ENCODE data around the gene ONECUT3. TPM values are rescaled to one million over a fixed set of nuclear protein-coding genes. Genes with fewer than 3 reads are reported as not detected.

ONECUT3 gene
- polyA plus RNA-seq, 1 donor, result 1.6 TPM

GRCh38 chr19:1718420-1719291 lies 34.6 kb upstream of the ONECUT3 start:
- no peak for DNase-seq
- no peaks in the 10 kb centered on the region for H3K9me3 ChIP-seq (ENCODE audit: control insufficient read depth, low read depth, low read length)
- peaks cover 56% of the 10 kb centered on the region for H3K27me3 ChIP-seq (ENCODE audit: control insufficient read depth, insufficient read depth, low read length)
- no peak overlapping the region for H3K4me3 ChIP-seq (ENCODE audit: low read length)
- no peaks in the 10 kb centered on the region for H3K4me1 ChIP-seq (ENCODE audit: control insufficient read depth, insufficient read depth, low read length)
- H3K27ac ChIP-seq (ENCODE audit: low read length), result no peak overlapping the region
- WGBS (ENCODE audit: insufficient coverage, low lambda C conversion rate), result no CpG with 5 or more reads among the region's 50 CpGs
- no peaks in the 10 kb centered on the region for H3K36me3 ChIP-seq (ENCODE audit: control insufficient read depth, insufficient read depth, low read length)

- no peak for DNase-seq
Observed at GRCh38 chr19:1719519-1719918, 33.8 kb upstream of the ONECUT3 start.

GRCh38 chr19:1720237-1720636 lies 33.1 kb upstream of the ONECUT3 start:
- WGBS (ENCODE audit: insufficient coverage, low lambda C conversion rate), result no CpG with 5 or more reads among the region's 14 CpGs
- Histone ChIP-seq H3K27ac (ENCODE audit: low read length) (no peak overlapping the region), H3K4me3 (ENCODE audit: low read length) (no peak overlapping the region), H3K4me1 (ENCODE audit: control insufficient read depth, insufficient read depth, low read length) (no peaks in the 10 kb centered on the region), H3K9me3 (ENCODE audit: control insufficient read depth, low read depth, low read length) (peaks cover 4% of the 10 kb centered on the region), H3K36me3 (ENCODE audit: control insufficient read depth, insufficient read depth, low read length) (no peaks in the 10 kb centered on the region), H3K27me3 (ENCODE audit: control insufficient read depth, insufficient read depth, low read length) (peaks cover 65% of the 10 kb centered on the region)
- DNase-seq, result no peak

More at GRCh38 chr19:1719519-1719918, 33.8 kb upstream of the ONECUT3 start:
- H3K27ac ChIP-seq (ENCODE audit: low read length), result no peak overlapping the region
- no peaks in the 10 kb centered on the region for H3K4me1 ChIP-seq (ENCODE audit: control insufficient read depth, insufficient read depth, low read length)
- H3K4me3 ChIP-seq (ENCODE audit: low read length), result no peak overlapping the region
- peaks cover 58% of the 10 kb centered on the region for H3K27me3 ChIP-seq (ENCODE audit: control insufficient read depth, insufficient read depth, low read length)
- WGBS (ENCODE audit: insufficient coverage, low lambda C conversion rate), result no CpG with 5 or more reads among the region's 5 CpGs
- H3K9me3 ChIP-seq (ENCODE audit: control insufficient read depth, low read depth, low read length), result peaks cover 2% of the 10 kb centered on the region
- no peaks in the 10 kb centered on the region for H3K36me3 ChIP-seq (ENCODE audit: control insufficient read depth, insufficient read depth, low read length)

GRCh38 chr19:1725100-1726064 lies 27.9 kb upstream of the ONECUT3 start:
- no peaks in the 10 kb centered on the region for H3K36me3 ChIP-seq (ENCODE audit: control insufficient read depth, insufficient read depth, low read length)
- H3K27me3 ChIP-seq (ENCODE audit: control insufficient read depth, insufficient read depth, low read length), result peaks cover 75% of the 10 kb centered on the region
- WGBS (ENCODE audit: insufficient coverage, low lambda C conversion rate), result no CpG with 5 or more reads among the region's 90 CpGs
- peaks cover 3% of the 10 kb centered on the region for H3K4me1 ChIP-seq (ENCODE audit: control insufficient read depth, insufficient read depth, low read length)
- peak overlapping the region; percentile 38 for H3K4me3 ChIP-seq (ENCODE audit: low read length)
- DNase-seq, result peak; percentile 20
- H3K27ac ChIP-seq (ENCODE audit: low read length), result no peak overlapping the region
- peaks cover 6% of the 10 kb centered on the region for H3K9me3 ChIP-seq (ENCODE audit: control insufficient read depth, low read depth, low read length)

GRCh38 chr19:1728816-1729567 lies 24.3 kb upstream of the ONECUT3 start:
- no CpG with 5 or more reads among the region's 33 CpGs for WGBS (ENCODE audit: insufficient coverage, low lambda C conversion rate)

GRCh38 chr19:1729568-1729925 lies 23.8 kb upstream of the ONECUT3 start:
- no CpG with 5 or more reads among the region's 19 CpGs for WGBS (ENCODE audit: insufficient coverage, low lambda C conversion rate)
- peaks cover 4% of the 10 kb centered on the region for H3K9me3 ChIP-seq (ENCODE audit: control insufficient read depth, low read depth, low read length)

More at GRCh38 chr19:1728816-1729567, 24.3 kb upstream of the ONECUT3 start:
- no peak overlapping the region for H3K27ac ChIP-seq (ENCODE audit: low read length)
- no peaks in the 10 kb centered on the region for H3K36me3 ChIP-seq (ENCODE audit: control insufficient read depth, insufficient read depth, low read length)
- H3K9me3 ChIP-seq (ENCODE audit: control insufficient read depth, low read depth, low read length), result peaks cover 4% of the 10 kb centered on the region
- H3K4me3 ChIP-seq (ENCODE audit: low read length), result no peak overlapping the region
- peaks cover 67% of the 10 kb centered on the region for H3K27me3 ChIP-seq (ENCODE audit: control insufficient read depth, insufficient read depth, low read length)
- peaks cover 3% of the 10 kb centered on the region for H3K4me1 ChIP-seq (ENCODE audit: control insufficient read depth, insufficient read depth, low read length)
- DNase-seq, result no peak

GRCh38 chr19:1730157-1730556 lies 23.1 kb upstream of the ONECUT3 start:
- DNase-seq, result no peak
- Histone ChIP-seq H3K36me3 (ENCODE audit: control insufficient read depth, insufficient read depth, low read length) (no peaks in the 10 kb centered on the region), H3K27me3 (ENCODE audit: control insufficient read depth, insufficient read depth, low read length) (peaks cover 73% of the 10 kb centered on the region), H3K27ac (ENCODE audit: low read length) (no peak overlapping the region), H3K4me3 (ENCODE audit: low read length) (no peak overlapping the region), H3K4me1 (ENCODE audit: control insufficient read depth, insufficient read depth, low read length) (peaks cover 3% of the 10 kb centered on the region), H3K9me3 (ENCODE audit: control insufficient read depth, low read depth, low read length) (peaks cover 3% of the 10 kb centered on the region)
- no CpG with 5 or more reads among the region's 17 CpGs for WGBS (ENCODE audit: insufficient coverage, low lambda C conversion rate)

More at GRCh38 chr19:1729568-1729925, 23.8 kb upstream of the ONECUT3 start:
- Histone ChIP-seq H3K4me1 (ENCODE audit: control insufficient read depth, insufficient read depth, low read length) (peaks cover 3% of the 10 kb centered on the region), H3K4me3 (ENCODE audit: low read length) (no peak overlapping the region), H3K27ac (ENCODE audit: low read length) (no peak overlapping the region), H3K36me3 (ENCODE audit: control insufficient read depth, insufficient read depth, low read length) (no peaks in the 10 kb centered on the region), H3K27me3 (ENCODE audit: control insufficient read depth, insufficient read depth, low read length) (peaks cover 73% of the 10 kb centered on the region)
- DNase-seq, result no peak

- no peak for DNase-seq
- Histone ChIP-seq H3K27ac (ENCODE audit: low read length) (no peak overlapping the region), H3K9me3 (ENCODE audit: control insufficient read depth, low read depth, low read length) (no peaks in the 10 kb centered on the region), H3K4me1 (ENCODE audit: control insufficient read depth, insufficient read depth, low read length) (no peaks in the 10 kb centered on the region), H3K36me3 (ENCODE audit: control insufficient read depth, insufficient read depth, low read length) (no peaks in the 10 kb centered on the region), H3K27me3 (ENCODE audit: control insufficient read depth, insufficient read depth, low read length) (peaks cover 66% of the 10 kb centered on the region), H3K4me3 (ENCODE audit: low read length) (no peak overlapping the region)
- WGBS (ENCODE audit: insufficient coverage, low lambda C conversion rate), result no CpG with 5 or more reads among the region's 28 CpGs
Observed at GRCh38 chr19:1734321-1734966, 18.9 kb upstream of the ONECUT3 start.

- Histone ChIP-seq H3K36me3 (ENCODE audit: control insufficient read depth, insufficient read depth, low read length) (no peaks in the 10 kb centered on the region), H3K27ac (ENCODE audit: low read length) (no peak overlapping the region), H3K4me1 (ENCODE audit: control insufficient read depth, insufficient read depth, low read length) (no peaks in the 10 kb centered on the region), H3K27me3 (ENCODE audit: control insufficient read depth, insufficient read depth, low read length) (peaks cover 66% of the 10 kb centered on the region), H3K9me3 (ENCODE audit: control insufficient read depth, low read depth, low read length) (no peaks in the 10 kb centered on the region), H3K4me3 (ENCODE audit: low read length) (no peak overlapping the region)
- no peak for DNase-seq
- no CpG with 5 or more reads among the region's 3 CpGs for WGBS (ENCODE audit: insufficient coverage, low lambda C conversion rate)
Observed at GRCh38 chr19:1736280-1736679, 17.0 kb upstream of the ONECUT3 start.

Measured in large intestine (tissue), 3 donors.